Gastrocnemius medialis (tissue), 4 donors: ENCODE data around the gene RMDN2. TPM values are rescaled to one million over a fixed set of nuclear protein-coding genes. Genes with fewer than 3 reads are reported as not detected.
A peak's percentile ranks its signal among the peaks of the same experiment; 100 is the strongest.

Experiments used
- ATAC-seq, 2 donors: fragments of 150-250 bp; one replicate each; pipeline ENCODE4 v1.9.1; 2016
- DNase-seq, 2 donors: peaks; one replicate each; pipeline ENCODE4 v3.0.0-alpha.2; 2019
- H3K27ac ChIP-seq, 4 donors: fragments of 200-600 bp; sonication (generic); 1 replicate in 1 of 4; 2 replicates in 3 of 4; pipeline ENCODE4 v1.5.1; 2016 to 2018; ENCODE audit warnings: mild to moderate bottlenecking in 2 of 4, moderate library complexity in 1 of 4
- H3K27me3 ChIP-seq, 3 donors: fragments of 200-600 bp; sonication (generic) in 2 of 3; 1 replicate in 1 of 3; 2 replicates in 2 of 3; pipeline versions ENCODE4 v1.5.1 to v1.6.0; 2016 to 2019; ENCODE audit warnings: mild to moderate bottlenecking in 1 of 3, moderate library complexity in 1 of 3
- H3K36me3 ChIP-seq, 2 donors: fragments of 200-600 bp; sonication (generic) in 1 of 2; one replicate each; pipeline ENCODE4 v1.5.1; 2017 to 2018
- H3K4me1 ChIP-seq, 2 donors: fragments of 200-600 bp; sonication (generic) in 1 of 2; one replicate each; pipeline ENCODE4 v1.5.1; 2016 to 2017; ENCODE audit warnings: mild to moderate bottlenecking in 2 of 2
- H3K4me3 ChIP-seq, 4 donors: fragments of 200-600 bp; sonication (generic) in 3 of 4; 1 replicate in 1 of 4; 2 replicates in 3 of 4; pipeline ENCODE4 v1.5.1; 2016 to 2019; ENCODE audit warnings: mild to moderate bottlenecking in 2 of 4
- H3K9me3 ChIP-seq, 3 donors: fragments of 200-600 bp; sonication (generic) in 2 of 3; 1 replicate in 1 of 3; 2 replicates in 2 of 3; pipeline ENCODE4 v1.5.1; 2016 to 2019
- POLR2A ChIP-seq, 2 donors: fragments of 450-650 bp; IDR thresholded peaks; one replicate each; pipeline ENCODE4 v1.6.1; 2017; ENCODE audit warnings: antibody characterized with exemption in 2 of 2, mild to moderate bottlenecking in 2 of 2, moderate library complexity in 2 of 2
- in situ Hi-C, 4 donors: fragments of 200-750 bp; cut with MboI; loops; one replicate each; pipeline versions ENCODE4 v1.15.0 to v1.8.0; 2017; ENCODE audit warnings: low sequenced_read_pairs in 4 of 4
- intact Hi-C: fragments of 100-400 bp; cut with DNase I; formaldehyde crosslinking; loops from one replicate; pipeline ENCODE4 v1.15.1; 2023; ENCODE audit warnings: low total_unique reads
- total RNA-seq, 4 donors: library from RNA; depleted of rRNA; stranded (reverse); fragments of >200 nt; gene quantifications; one replicate each; pipeline versions ENCODE4 v1.1.0 to v1.2.3, GENCODE V29; 2016
- TF ChIP-seq, protein P1 (sequence below), 5 experiments: fragments of 450-650 bp in 3 of 5; fragments of 200-600 bp in 2 of 5; sonication (generic) in 2 of 5; IDR thresholded peaks in 4 of 5; conservative IDR thresholded peaks in 1 of 5; 1 replicate in 4 of 5; 2 replicates in 1 of 5; pipeline ENCODE4 v1.5.1; 2016 to 2019; ENCODE audit warnings: antibody characterized with exemption in 5 of 5, mild to moderate bottlenecking in 3 of 5, moderate library complexity in 3 of 5

RMDN2 gene
- total RNA-seq, 4 donors from 2014 or later, result 2.7 to 6.3 (median 3.3) TPM

DNA sequence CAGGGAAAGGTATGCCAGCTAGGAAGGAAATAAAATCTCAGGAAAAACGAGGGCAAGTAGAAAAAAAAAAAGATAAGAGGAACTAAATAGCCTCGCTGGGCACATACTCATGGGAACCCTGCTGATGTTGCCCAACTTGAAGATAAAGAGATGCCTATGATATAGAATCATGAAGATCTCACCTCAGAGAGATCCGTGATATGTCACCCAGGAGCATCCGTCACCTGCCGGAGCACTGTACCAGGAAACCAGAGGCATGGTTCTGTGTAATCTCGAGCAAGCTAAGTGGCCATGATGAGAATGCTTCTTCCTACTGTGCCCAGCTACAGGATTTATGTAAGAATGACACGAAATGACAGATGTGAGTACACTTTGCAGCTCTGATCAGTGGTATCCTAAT, 110.9 kb downstream of the RMDN2 start:
- no peaks in the 10 kb centered on the region for H3K36me3 ChIP-seq

DNA sequence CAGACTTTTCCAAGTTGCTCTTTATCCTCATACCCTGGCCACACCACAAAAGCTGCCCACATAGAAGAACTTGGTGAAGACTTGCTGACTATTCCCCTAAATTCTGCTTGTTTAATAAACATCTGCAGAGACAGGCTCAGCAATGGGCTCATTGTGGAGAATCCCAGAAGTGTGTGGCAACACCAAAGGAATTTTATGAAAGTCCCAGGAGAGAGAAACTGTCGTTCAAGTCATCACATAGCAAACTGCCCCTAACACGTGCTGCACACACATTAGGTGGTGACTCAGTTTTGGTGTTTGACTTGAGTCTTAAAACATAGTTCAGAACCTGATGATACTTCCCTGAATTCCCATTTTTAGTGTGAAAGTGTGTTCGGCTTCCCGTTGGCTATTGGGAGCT, 112.2 kb downstream of the RMDN2 start:
- ATAC-seq, result no peak
- H3K27ac ChIP-seq, result no peak overlapping the region
- TF ChIP-seq POLR2A (IDR thresholded peaks at IDR 0.05), result no peak
- TF ChIP-seq, protein P1, sequence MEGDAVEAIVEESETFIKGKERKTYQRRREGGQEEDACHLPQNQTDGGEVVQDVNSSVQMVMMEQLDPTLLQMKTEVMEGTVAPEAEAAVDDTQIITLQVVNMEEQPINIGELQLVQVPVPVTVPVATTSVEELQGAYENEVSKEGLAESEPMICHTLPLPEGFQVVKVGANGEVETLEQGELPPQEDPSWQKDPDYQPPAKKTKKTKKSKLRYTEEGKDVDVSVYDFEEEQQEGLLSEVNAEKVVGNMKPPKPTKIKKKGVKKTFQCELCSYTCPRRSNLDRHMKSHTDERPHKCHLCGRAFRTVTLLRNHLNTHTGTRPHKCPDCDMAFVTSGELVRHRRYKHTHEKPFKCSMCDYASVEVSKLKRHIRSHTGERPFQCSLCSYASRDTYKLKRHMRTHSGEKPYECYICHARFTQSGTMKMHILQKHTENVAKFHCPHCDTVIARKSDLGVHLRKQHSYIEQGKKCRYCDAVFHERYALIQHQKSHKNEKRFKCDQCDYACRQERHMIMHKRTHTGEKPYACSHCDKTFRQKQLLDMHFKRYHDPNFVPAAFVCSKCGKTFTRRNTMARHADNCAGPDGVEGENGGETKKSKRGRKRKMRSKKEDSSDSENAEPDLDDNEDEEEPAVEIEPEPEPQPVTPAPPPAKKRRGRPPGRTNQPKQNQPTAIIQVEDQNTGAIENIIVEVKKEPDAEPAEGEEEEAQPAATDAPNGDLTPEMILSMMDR (IDR thresholded peaks at IDR 0.05 in 4 of 5, conservative IDR thresholded peaks at IDR 0.05 in 1 of 5), result no peak
- H3K27me3 ChIP-seq, result peaks cover 3 to 19% (median 11%) of the 10 kb centered on the region in 3 donors
- peaks cover 5% of the 10 kb centered on the region in 2 donors for H3K4me1 ChIP-seq
- no peaks in the 10 kb centered on the region for H3K9me3 ChIP-seq
- H3K36me3 ChIP-seq, result no peaks in the 10 kb centered on the region
- DNase-seq, result no peak
- in situ Hi-C loops (no loop called here), intact Hi-C loops (no loop called here)
- peak overlapping the region in 1 of 4 donors; percentile 67 for H3K4me3 ChIP-seq

More for the DNA sequence above, 110.9 kb downstream of the RMDN2 start:
- in situ Hi-C loops, result no loop called here
- no peak overlapping the region for H3K27ac ChIP-seq
- ATAC-seq, result no peak
- no peak for DNase-seq
- H3K27me3 ChIP-seq, result peaks cover under 1 to 19% (median 10%) of the 10 kb centered on the region in 3 donors
- no peak overlapping the region for H3K4me3 ChIP-seq
- TF ChIP-seq, protein P1 (IDR thresholded peaks at IDR 0.05 in 4 of 5, conservative IDR thresholded peaks at IDR 0.05 in 1 of 5), result no peak
- no peak for TF ChIP-seq POLR2A (IDR thresholded peaks at IDR 0.05)
- H3K9me3 ChIP-seq, result no peaks in the 10 kb centered on the region
- intact Hi-C loops, result no loop called here
- H3K4me1 ChIP-seq, result peaks cover 5% of the 10 kb centered on the region in 2 donors

DNA sequence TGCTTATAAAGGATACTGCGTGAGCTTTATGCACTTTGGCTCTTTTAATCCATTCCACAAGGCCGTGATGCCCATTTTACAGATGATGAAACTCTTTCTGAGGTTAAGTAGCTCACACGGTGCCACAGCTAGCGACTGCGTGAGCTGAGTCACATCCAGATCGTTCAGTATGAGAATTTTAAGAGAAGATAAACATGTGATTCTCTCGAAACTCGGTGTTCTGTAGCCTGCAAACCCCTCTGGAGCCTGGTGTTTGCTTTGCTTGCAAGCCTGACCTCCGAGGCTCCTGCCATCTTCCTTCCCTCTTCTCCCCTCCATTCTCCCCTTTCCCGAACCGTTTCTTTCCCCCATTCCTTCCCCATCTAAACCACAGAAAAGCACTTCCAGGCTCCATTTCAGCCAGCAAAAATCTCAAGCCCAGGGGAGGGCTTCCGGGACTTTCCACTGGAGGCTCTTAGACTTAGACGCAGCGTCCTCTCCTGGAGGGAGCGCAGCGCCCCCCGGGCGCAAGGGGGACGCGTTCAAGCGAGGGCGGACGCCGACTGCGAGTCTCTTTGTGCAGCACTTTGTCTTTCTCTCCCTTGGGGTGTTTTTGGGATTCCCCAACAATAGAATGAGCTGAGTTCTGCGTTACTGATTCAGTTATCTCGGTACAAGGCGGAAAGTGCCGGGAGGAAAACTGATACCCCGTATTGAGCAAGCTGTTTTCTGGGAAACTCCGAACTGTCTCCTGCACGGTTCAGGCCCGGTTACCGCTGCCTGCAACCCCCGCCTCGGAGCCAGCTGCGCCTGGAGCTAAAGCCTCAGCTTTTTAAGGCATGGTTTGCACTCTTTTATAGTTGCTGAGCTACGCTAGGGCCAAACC, 112.9 kb downstream of the RMDN2 start:
- peak; percentile 36 to 39 for DNase-seq
- peaks cover 5% of the 10 kb centered on the region in 2 donors for H3K4me1 ChIP-seq
- H3K27ac ChIP-seq, result peak overlapping the region in 3 of 4 donors; percentile 37 to 42 (median 38)
- no peaks in the 10 kb centered on the region for H3K9me3 ChIP-seq
- no peaks in the 10 kb centered on the region for H3K36me3 ChIP-seq
- peak; percentile 81 to 94 for ATAC-seq
- peak overlapping the region; percentile 36 to 67 (median 47) for H3K4me3 ChIP-seq
- intact Hi-C loops, result no loop called here
- in situ Hi-C loops, result no loop called here
- TF ChIP-seq, protein P1 (IDR thresholded peaks at IDR 0.05 in 4 of 5, conservative IDR thresholded peaks at IDR 0.05 in 1 of 5), result peak in 1 of 5 experiments; percentile 28
- no peak for TF ChIP-seq POLR2A (IDR thresholded peaks at IDR 0.05)
- H3K27me3 ChIP-seq, result peaks cover 3 to 19% (median 11%) of the 10 kb centered on the region in 3 donors

DNA sequence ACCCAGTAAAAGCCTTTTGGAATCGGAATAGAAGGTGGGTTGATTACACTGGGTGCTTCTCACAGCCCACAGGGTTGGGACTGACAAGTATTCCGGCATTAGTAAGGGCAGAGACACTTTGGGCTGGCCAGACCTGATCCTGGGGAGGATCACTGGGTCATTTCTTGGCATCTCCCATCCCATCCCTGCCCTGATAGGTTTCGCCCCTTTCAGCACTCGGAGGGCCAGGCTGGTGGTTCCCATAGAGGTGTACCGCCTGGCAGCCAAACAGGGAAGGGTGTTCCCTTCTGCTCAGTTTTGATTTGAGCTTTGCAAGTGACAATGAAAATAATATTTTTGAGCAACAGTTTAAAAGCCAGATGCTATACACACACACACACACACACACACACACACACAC, 113.6 kb downstream of the RMDN2 start:
- DNase-seq (no peak), ATAC-seq (no peak)
- Histone ChIP-seq H3K4me3 (peak overlapping the region; percentile 36 to 67 (median 47)), H3K27me3 (peaks cover 3 to 19% (median 11%) of the 10 kb centered on the region in 3 donors), H3K27ac (peak overlapping the region in 2 of 4 donors; percentile 38 to 42), H3K36me3 (no peaks in the 10 kb centered on the region), H3K9me3 (no peaks in the 10 kb centered on the region), H3K4me1 (peaks cover 5% of the 10 kb centered on the region in 2 donors)
- in situ Hi-C loops (no loop called here), intact Hi-C loops (no loop called here)
- TF ChIP-seq, protein P1 (IDR thresholded peaks at IDR 0.05 in 4 of 5, conservative IDR thresholded peaks at IDR 0.05 in 1 of 5), result no peak
